GM23338 (cell line): Measurements from ENCODE around the gene HACD2. TPM values are rescaled to one million over a fixed set of nuclear protein-coding genes. Genes with fewer than 3 reads are reported as not detected.

Experiments
- ATAC-seq: fragments of 200-7000 bp; cut with Tn5 transposase; 3 replicates; pipeline ENCODE4 v1.9.1; 2020
- DNase-seq: peaks from one replicate; pipeline ENCODE4 v3.0.0-alpha.2; 2015; ENCODE audit warnings: low spot score
- H2AFZ ChIP-seq: fragments of 200-600 bp; sonication (generic); 2 replicates; pipeline ENCODE4 v1.8.0; 2016; ENCODE audit warnings: antibody characterized with exemption, mild to moderate bottlenecking, moderate library complexity
- H3F3A ChIP-seq: fragments of 200-600 bp; sonication (generic); replicated peaks from 2 replicates; pipeline ENCODE4 v1.8.0; 2017; ENCODE audit warnings: antibody characterized with exemption, mixed run types, low read depth
- H3K27ac ChIP-seq: fragments of 200-600 bp; sonication (generic); 2 replicates; pipeline ENCODE4 v1.6.1; 2016; ENCODE audit warnings: low read depth
- H3K27me3 ChIP-seq: fragments of 200-600 bp; sonication (generic); 2 replicates; pipeline ENCODE4 v1.8.0; 2016; ENCODE audit warnings: mild to moderate bottlenecking, mixed run types, moderate library complexity; ENCODE audit not compliant: insufficient read depth
- H3K36me3 ChIP-seq: fragments of 200-600 bp; sonication (generic); 2 replicates; pipeline ENCODE4 v1.8.0; 2016; ENCODE audit warnings: mild to moderate bottlenecking; ENCODE audit not compliant: insufficient read depth
- H3K4me1 ChIP-seq: fragments of 200-600 bp; sonication (generic); 2 replicates; pipeline ENCODE4 v1.8.0; 2016; ENCODE audit warnings: mild to moderate bottlenecking, moderate library complexity; ENCODE audit not compliant: insufficient read depth
- H3K4me2 ChIP-seq: fragments of 200-600 bp; sonication (generic); 2 replicates; pipeline ENCODE4 v1.7.1; 2017; ENCODE audit warnings: mixed run types
- H3K4me3 ChIP-seq: fragments of 200-600 bp; sonication (generic); 2 replicates; pipeline ENCODE4 v1.6.1; 2016; ENCODE audit warnings: mixed run types
- H3K79me2 ChIP-seq: fragments of 200-600 bp; sonication (generic); replicated peaks from 2 replicates; pipeline ENCODE4 v1.8.0; 2017; ENCODE audit warnings: mild to moderate bottlenecking; ENCODE audit not compliant: insufficient read depth
- H3K9me2 ChIP-seq: fragments of 200-600 bp; sonication (generic); 2 replicates; pipeline ENCODE4 v1.8.0; 2017; ENCODE audit not compliant: insufficient read depth
- H4K20me1 ChIP-seq: fragments of 200-600 bp; sonication (generic); replicated peaks from 2 replicates; pipeline ENCODE4 v1.8.0; 2017; ENCODE audit warnings: mild to moderate bottlenecking; ENCODE audit not compliant: insufficient read depth
- H3K27ac Mint-ChIP-seq: 2 replicates; pipeline ENCODE4 v1.8.0; 2020; ENCODE audit warnings: inconsistent platforms, mild to moderate bottlenecking, moderate library complexity, mixed read lengths
- H3K27me3 Mint-ChIP-seq: 3 replicates; pipeline ENCODE4 v1.8.0; 2022; ENCODE audit warnings: low read depth, mild to moderate bottlenecking, moderate library complexity, mixed read lengths, inconsistent platforms; ENCODE audit not compliant: insufficient read depth, poor library complexity
- H3K36me3 Mint-ChIP-seq: 3 replicates; pipeline ENCODE4 v1.8.0; 2021; ENCODE audit warnings: low read depth, mild to moderate bottlenecking, inconsistent platforms, moderate library complexity, mixed read lengths
- H3K4me1 Mint-ChIP-seq: 3 replicates; pipeline ENCODE4 v1.8.0; 2020; ENCODE audit warnings: mild to moderate bottlenecking, inconsistent platforms, mixed read lengths
- H3K4me3 Mint-ChIP-seq: 3 replicates; pipeline ENCODE4 v1.8.0; 2021; ENCODE audit warnings: moderate library complexity, mild to moderate bottlenecking, inconsistent platforms, mixed read lengths
- H3K9me3 Mint-ChIP-seq: 3 replicates; pipeline ENCODE4 v1.8.0; 2020; ENCODE audit warnings: moderate library complexity, mild to moderate bottlenecking, inconsistent platforms, mixed read lengths
- ZNF114 ChIP-seq: fragments of 250-450 bp; sonication (Bioruptor Pico); IDR thresholded peaks from 2 replicates; pipeline ENCODE4 v1.5.0; 2020; ENCODE audit warnings: mild to moderate bottlenecking, moderate library complexity
- polyA plus RNA-seq: library from polyadenylated mRNA; unstranded; fragments of >200 nt; fragmentation: Nextera tagmentation; extraction: Ambion mirVana; gene quantifications from 2 replicates; pipeline ENCODE4 v1.2.1, GENCODE V29; 2016
- total RNA-seq: library from RNA; depleted of rRNA; stranded (reverse); fragments of >200 nt; shearing (Covaris generic); gene quantifications from 2 replicates; pipeline ENCODE4 v1.2.3, GENCODE V29; 2014
- TF ChIP-seq, protein P1 (sequence below): fragments of 250-450 bp; sonication (Bioruptor Pico); IDR thresholded peaks from 2 replicates; pipeline ENCODE4 v1.5.0; 2020; ENCODE audit warnings: mild to moderate bottlenecking, moderate library complexity
- TF ChIP-seq, protein P2 (sequence below): IDR thresholded peaks from 2 replicates; pipeline ENCODE4 v1.6.1; 2016; ENCODE audit warnings: antibody characterized with exemption

Gene HACD2
- total and polyA plus RNA-seq, 2 experiments from 2014 or later, result 13.4 to 31.5 TPM

DNA sequence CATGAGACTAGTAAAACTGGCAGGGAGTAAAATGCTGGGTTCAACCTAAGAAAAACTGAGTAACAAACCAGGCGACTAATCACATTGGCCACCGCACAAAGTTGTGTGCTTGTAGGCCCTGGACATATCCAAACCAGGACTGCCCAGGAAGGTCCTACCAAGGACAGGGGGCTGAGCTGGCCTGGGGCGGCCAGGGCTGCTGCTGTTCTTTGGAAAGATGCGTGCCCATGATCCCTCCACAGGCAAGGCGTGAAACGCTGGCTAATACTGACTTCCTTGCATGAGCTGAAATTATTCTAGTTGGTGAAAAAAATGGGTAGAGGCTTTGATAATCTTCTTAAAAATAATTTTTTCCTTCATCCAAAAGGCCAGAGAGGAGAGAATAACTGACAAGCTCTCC is 79.0 kb downstream of the HACD2 start:
- Histone ChIP-seq H3K27me3 (peaks cover 33% of the 10 kb centered on the region), H3K4me1 (0 out of 2 replicates have a peak, but pooled peaks cover under 1% of the 10 kb centered on the region), H3K9me2 (no peaks in the 10 kb centered on the region), H3K27ac (no peak overlapping the region), H3K4me3 (no peak overlapping the region), H3F3A (no peaks in the 10 kb centered on the region), H3K4me2 (no peak overlapping the region), H4K20me1 (peaks cover 19% of the 10 kb centered on the region), H3K36me3 (0 out of 2 replicates have a peak, but pooled peaks cover 3% of the 10 kb centered on the region), H3K79me2 (no peaks in the 10 kb centered on the region), H2AFZ (no peak overlapping the region)
- Mint-ChIP-seq H3K9me3 (no peaks in the 10 kb centered on the region; the same call in 2 of the 3 replicates), H3K4me3 (no peak overlapping the region), H3K4me1 (peaks cover 11% of the 10 kb centered on the region), H3K27me3 (peaks cover 16% of the 10 kb centered on the region), H3K27ac (no peak overlapping the region), H3K36me3 (peaks cover 8% of the 10 kb centered on the region)
- DNase-seq (no peak), ATAC-seq (no peak)
- TF ChIP-seq, protein P1, sequence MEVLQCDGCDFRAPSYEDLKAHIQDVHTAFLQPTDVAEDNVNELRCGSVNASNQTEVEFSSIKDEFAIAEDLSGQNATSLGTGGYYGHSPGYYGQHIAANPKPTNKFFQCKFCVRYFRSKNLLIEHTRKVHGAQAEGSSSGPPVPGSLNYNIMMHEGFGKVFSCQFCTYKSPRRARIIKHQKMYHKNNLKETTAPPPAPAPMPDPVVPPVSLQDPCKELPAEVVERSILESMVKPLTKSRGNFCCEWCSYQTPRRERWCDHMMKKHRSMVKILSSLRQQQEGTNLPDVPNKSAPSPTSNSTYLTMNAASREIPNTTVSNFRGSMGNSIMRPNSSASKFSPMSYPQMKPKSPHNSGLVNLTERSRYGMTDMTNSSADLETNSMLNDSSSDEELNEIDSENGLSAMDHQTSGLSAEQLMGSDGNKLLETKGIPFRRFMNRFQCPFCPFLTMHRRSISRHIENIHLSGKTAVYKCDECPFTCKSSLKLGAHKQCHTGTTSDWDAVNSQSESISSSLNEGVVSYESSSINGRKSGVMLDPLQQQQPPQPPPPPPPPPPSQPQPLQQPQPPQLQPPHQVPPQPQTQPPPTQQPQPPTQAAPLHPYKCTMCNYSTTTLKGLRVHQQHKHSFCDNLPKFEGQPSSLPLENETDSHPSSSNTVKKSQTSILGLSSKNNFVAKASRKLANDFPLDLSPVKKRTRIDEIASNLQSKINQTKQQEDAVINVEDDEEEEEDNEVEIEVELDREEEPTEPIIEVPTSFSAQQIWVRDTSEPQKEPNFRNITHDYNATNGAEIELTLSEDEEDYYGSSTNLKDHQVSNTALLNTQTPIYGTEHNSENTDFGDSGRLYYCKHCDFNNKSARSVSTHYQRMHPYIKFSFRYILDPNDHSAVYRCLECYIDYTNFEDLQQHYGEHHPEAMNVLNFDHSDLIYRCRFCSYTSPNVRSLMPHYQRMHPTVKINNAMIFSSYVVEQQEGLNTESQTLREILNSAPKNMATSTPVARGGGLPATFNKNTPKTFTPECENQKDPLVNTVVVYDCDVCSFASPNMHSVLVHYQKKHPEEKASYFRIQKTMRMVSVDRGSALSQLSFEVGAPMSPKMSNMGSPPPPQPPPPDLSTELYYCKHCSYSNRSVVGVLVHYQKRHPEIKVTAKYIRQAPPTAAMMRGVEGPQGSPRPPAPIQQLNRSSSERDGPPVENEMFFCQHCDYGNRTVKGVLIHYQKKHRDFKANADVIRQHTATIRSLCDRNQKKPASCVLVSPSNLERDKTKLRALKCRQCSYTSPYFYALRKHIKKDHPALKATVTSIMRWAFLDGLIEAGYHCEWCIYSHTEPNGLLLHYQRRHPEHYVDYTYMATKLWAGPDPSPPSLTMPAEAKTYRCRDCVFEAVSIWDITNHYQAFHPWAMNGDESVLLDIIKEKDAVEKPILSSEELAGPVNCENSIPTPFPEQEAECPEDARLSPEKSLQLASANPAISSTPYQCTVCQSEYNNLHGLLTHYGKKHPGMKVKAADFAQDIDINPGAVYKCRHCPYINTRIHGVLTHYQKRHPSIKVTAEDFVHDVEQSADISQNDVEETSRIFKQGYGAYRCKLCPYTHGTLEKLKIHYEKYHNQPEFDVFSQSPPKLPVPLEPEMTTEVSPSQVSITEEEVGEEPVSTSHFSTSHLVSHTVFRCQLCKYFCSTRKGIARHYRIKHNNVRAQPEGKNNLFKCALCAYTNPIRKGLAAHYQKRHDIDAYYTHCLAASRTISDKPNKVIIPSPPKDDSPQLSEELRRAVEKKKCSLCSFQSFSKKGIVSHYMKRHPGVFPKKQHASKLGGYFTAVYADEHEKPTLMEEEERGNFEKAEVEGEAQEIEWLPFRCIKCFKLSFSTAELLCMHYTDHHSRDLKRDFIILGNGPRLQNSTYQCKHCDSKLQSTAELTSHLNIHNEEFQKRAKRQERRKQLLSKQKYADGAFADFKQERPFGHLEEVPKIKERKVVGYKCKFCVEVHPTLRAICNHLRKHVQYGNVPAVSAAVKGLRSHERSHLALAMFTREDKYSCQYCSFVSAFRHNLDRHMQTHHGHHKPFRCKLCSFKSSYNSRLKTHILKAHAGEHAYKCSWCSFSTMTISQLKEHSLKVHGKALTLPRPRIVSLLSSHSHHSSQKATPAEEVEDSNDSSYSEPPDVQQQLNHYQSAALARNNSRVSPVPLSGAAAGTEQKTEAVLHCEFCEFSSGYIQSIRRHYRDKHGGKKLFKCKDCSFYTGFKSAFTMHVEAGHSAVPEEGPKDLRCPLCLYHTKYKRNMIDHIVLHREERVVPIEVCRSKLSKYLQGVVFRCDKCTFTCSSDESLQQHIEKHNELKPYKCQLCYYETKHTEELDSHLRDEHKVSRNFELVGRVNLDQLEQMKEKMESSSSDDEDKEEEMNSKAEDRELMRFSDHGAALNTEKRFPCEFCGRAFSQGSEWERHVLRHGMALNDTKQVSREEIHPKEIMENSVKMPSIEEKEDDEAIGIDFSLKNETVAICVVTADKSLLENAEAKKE, result no peak
- TF ChIP-seq ZNF114 (CRISPR knock-in tag), result no peak

DNA sequence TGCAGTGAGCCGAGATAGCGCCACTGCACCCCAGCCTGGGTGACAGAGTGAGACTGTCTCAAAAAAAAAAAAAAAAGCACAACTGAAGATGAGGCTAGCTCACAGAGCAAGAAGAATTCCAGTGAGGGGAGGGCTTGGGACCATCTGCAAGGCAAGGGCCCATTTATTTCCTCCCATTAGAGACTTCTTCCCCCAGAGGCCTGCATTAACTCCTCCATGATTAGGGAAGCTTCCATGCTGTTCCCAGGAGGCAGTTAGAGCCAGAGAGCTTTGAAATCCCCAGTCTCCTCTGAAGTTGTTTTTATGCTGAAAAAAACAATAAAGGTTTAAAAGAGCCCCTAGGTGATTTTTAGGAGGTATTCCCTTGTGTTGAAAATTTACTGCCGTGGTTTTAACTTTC is 81.7 kb downstream of the HACD2 start:
- Histone ChIP-seq H3K9me2 (no peaks in the 10 kb centered on the region), H4K20me1 (peaks cover 19% of the 10 kb centered on the region), H3K4me1 (peaks cover 7% of the 10 kb centered on the region; the same call in 1 of the 2 replicates), H3K27ac (no peak overlapping the region), H3F3A (no peaks in the 10 kb centered on the region), H3K4me2 (peak overlapping the region; percentile 8; the same call in 1 of the 2 replicates), H3K27me3 (peaks cover 33% of the 10 kb centered on the region), H3K36me3 (0 out of 2 replicates have a peak, but pooled peaks cover 3% of the 10 kb centered on the region), H3K4me3 (no peak overlapping the region), H3K79me2 (no peaks in the 10 kb centered on the region), H2AFZ (no peak overlapping the region)
- ATAC-seq, result peak; percentile 86
- H3K9me3 Mint-ChIP-seq, result no peaks in the 10 kb centered on the region; the same call in 2 of the 3 replicates
- peaks cover 13% of the 10 kb centered on the region for H3K27me3 Mint-ChIP-seq
- H3K27ac Mint-ChIP-seq, result no peak overlapping the region
- DNase-seq, result peak; percentile 49
- TF ChIP-seq, protein P2, sequence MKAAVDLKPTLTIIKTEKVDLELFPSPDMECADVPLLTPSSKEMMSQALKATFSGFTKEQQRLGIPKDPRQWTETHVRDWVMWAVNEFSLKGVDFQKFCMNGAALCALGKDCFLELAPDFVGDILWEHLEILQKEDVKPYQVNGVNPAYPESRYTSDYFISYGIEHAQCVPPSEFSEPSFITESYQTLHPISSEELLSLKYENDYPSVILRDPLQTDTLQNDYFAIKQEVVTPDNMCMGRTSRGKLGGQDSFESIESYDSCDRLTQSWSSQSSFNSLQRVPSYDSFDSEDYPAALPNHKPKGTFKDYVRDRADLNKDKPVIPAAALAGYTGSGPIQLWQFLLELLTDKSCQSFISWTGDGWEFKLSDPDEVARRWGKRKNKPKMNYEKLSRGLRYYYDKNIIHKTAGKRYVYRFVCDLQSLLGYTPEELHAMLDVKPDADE, result no peak
- H3K36me3 Mint-ChIP-seq, result peaks cover 11% of the 10 kb centered on the region
- peaks cover 20% of the 10 kb centered on the region for H3K4me1 Mint-ChIP-seq
- no peak overlapping the region for H3K4me3 Mint-ChIP-seq
